HPDE6-E6E7 (cell line): ENCODE measurements around the gene NEO1.
A peak's percentile ranks its signal among the peaks of the same experiment; 100 is the strongest.

Experiments used
- DNase-seq: peaks from one replicate; pipeline ENCODE4 v3.0.0; 2011; ENCODE audit warnings: missing footprints; ENCODE audit errors: extremely low spot score

NEO1 gene

DNA sequence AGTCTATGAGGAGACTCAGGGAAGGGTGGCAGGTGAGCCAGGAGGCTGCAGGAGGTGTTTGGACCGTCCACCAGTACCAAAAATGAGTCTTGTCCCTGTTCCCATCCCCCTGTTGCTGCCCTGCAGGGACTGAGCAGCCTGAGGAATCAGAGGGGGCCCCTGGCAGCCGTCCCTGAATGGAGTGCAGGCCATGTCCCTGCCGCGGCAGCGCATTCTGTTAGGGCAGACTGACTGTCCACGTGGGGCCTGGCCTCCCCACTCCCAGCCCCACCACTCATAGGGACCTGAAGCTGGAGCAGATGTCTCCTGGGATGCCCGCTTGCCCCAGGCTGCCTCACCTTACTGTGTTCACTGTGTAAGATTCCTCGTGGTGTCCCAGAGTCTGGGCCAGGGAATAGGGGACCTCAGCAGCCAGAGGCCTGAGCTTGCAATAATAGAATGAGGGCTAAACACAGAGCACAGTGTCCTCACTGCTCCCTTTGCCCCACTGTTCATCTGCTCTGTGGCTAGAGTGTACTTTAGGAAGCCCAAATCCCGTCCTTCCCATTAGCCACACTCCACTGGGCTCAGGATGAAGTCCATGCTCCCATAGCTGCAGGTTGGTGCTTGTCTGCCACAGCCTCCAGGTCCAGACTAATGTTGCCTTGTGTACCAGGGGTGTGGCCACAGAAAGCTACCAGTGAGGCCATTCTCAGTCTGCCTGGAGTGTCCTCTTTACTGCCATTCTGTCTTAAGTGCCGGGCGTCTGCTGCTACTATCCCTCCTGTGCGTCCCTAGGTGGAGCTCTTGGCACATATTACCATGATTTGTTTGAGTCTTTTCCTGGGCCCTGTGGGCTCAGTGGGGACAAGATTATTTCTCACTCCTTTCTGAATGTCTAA, 253.3 kb downstream of the NEO1 start:
- DNase-seq: peak; percentile 58

DNA sequence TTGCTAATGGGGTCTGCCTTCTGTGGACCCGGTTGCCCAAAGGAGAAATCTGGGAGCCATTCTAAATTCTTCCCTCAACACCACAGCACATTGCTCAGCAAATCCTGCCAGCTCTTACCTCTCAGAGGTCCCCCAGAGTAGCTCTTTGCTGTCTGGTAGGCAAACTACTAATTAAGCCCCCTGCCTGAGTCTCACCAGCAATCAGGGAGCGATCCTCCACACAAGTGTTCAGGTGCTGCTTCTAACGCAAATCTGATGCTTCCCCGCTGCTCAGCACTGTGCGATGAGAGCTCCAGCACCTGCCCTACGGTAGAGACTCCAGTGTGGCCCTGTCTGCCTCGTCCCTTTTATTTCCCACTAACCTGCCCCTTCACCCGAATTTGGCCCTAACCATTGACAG, 256.0 kb downstream of the NEO1 start:
- DNase-seq: no peak

DNA sequence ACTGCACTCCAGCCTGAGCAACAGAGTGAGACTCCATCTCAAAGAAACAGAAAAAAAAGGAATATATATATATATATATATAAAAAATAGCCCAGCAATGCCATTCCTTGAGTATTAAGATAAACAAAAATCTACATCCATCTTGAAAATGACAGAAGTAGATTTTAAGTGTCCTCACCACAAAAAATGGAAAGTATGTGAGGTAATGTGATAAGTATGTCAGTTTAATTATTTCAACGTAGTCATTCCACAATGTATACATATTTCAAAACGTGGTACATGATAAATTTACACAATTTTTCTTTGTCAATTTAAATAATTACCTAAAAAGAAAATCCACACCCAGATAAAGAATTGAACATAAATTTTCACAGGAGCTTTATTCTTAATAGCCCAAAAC, 261.6 kb downstream of the NEO1 start:
- DNase-seq: no peak

DNA sequence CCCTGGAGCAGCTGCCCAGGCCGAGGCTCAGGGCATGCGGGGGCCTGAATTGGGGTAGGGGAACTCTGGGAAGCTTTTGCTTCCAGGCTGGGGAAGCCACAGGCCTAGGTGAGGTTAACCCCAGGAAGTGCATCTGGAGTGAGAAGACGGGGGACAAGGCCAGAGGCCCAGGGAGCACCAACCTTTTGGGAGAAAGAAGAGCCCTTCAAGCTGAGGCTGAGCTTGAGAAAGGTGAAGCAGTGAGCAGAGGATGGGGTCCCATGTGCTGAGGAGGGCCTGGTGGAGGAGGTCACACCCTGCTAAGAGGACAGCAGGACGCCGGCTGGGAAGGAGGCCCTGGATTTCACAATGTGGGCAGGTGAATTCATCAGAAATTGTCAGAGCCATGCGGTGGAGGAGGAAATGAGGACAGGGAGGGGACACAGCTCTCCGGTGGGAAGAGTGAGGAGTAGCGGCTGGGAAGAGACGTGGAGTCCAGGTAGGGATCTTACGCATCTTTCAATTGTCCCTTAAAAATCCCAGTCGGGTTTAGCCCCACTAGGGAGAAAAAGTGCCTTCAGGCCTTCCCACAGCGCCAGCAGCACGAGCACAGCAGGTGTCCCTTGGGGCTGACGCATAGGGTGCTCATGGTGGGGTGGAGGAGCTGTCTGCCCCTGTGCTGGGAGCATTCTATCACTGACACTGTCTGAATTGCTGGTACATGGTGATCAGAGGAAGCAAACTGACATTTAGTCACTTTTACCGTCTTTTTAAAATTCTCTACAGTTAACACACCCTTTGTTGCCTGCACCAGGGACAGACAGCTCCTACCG, 265.6 kb downstream of the NEO1 start:
- DNase-seq: no peak

DNA sequence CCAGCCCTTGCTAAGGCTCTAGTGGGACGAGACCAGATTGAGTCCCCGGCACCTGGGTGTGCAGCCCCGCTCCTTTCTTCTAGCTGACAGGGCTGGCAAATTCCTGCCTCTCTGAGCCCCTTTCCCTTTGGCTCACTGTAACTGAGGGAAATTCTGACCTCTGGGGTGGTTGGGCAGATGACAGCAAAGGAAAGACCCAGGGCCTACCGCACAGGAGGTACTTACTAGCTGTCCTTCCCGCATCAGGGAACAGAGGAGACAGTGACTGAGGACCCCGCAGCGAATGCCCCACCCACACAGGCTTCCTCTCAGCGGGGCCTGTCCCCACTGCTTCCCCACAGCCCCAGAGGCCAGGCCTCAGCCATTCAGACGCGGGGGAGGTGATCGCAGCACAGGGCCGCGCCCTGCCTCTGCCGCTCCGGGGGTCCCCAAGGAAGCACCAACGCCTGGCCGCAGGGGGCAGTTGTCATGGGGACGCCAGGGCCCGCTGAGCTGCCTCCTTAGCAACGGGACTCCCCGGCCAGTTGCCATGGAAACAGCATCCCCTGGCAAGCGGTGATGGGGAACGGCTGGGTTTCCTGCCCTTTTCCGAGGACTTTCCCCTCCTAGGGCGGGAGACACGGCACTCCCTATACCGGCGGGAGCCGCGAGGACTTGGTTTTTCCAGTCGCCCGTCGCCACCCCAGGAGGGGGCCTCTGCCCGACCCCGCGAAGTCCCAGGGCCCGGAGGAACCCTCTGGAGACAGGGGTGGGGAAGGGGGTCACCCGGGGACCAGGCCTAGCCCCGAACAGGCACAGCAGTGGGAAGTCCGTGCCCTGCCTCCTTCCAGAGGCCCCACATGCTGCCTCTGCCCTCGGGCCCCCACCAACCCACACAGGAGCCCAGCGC, 266.4 kb downstream of the NEO1 start:
- no peak for DNase-seq

DNA sequence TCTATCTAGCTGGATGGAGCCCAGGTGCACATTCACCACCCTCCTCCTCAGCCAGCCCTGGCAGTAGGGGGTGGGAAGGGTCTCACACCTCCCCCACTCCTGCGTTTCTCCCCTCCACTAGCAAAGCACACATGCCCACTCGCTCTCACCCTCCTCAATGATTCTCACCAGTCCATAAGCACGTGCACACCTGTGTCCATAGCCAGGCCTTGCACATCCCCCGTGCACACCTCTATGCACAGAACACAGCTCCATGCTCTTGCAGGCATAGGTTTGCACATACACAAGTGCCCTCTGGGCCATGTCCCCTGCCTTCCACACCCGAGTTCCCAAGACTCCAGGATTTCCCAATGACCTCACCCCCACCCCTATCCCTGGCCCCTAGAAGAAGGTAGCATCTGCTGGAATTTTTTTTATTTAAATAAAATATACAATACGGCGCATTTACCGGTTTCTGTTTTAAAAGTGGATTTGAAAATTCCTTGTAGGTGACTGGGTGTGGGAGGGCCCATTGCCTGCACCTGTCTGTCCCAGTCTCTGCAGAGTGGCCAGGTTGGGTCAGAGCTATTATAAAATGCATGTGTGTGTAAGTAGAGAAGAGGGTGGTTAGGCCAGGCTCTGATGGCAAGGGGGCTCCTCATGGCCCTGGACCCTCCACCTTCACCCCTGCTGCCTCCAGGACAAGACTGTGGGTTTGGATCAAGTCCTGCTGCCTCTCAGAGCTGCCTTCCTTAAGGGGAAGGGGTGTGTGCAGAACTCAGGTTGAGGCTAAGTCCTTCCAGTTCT, 267.4 kb downstream of the NEO1 start:
- DNase-seq: no peak

DNA sequence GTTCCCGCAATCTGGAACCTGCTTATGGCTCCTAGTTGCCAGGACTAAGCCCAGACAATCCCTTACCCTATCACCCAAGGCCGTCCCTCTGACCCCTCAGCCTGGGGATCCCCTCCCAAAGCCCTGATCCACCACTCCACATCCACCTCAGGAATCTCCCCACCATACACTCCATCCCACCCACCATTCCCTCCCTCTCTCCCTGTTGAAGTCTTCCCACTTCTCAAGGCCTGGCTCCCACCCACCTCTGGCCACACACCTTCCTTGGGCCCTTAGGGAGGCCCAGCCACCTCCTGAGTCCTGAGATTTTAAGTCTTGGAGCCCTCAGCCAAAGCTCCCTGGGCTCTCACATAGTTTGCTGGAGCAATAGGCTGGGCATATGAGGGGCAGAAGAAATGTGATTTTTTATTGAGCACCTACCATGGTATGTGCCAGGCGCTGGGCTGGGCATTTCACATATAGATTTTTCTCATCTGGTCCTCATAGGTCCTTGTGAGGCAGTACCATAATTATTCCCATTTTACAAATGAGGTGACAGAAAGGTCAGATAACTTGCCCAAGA, 268.4 kb downstream of the NEO1 start:
- DNase-seq: no peak

DNA sequence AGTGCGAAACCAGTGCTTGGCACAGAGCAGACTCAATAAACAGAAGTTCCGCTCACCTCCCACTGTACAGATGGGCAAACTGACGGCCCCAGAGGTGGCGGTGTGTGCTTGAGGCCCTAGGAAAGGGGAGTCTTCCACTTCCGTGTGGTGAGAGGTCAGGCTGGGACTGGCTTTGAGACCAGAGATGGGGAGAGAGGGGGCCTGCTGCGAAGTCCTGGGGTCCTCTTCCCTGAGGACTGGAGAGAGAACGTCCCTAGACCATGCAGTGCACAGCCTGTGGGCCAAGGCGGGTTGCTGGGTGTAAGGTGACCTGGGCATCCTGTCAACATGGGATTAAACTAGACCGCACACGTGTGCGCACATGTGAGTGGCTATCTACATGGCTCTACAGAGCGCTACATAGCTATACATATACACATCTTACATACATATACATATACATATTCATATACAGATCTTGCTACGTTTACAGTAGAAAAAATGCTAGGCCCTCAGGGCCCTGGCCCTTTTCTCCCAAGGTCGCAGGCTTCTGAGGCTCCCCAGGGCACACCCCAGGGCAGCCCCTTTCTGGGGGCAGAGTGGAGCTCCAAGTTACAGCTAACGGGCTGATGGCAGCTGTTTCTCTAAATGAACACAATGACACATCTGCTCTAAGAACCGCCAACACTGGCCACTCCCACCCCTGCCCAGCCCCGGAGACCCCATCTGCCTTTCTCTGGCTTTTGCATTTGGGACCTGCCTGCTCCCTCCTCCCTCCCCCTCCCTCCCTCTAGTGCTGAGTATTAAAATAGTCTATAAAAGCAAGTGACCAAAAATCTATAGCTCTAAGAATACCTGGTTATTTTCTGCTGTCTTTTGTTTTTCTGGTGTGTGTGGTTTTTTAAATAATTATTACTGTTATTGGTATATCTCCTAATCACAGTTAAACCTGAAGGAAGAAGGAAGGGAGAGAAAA, 269.5 kb downstream of the NEO1 start:
- DNase-seq: no peak

DNA sequence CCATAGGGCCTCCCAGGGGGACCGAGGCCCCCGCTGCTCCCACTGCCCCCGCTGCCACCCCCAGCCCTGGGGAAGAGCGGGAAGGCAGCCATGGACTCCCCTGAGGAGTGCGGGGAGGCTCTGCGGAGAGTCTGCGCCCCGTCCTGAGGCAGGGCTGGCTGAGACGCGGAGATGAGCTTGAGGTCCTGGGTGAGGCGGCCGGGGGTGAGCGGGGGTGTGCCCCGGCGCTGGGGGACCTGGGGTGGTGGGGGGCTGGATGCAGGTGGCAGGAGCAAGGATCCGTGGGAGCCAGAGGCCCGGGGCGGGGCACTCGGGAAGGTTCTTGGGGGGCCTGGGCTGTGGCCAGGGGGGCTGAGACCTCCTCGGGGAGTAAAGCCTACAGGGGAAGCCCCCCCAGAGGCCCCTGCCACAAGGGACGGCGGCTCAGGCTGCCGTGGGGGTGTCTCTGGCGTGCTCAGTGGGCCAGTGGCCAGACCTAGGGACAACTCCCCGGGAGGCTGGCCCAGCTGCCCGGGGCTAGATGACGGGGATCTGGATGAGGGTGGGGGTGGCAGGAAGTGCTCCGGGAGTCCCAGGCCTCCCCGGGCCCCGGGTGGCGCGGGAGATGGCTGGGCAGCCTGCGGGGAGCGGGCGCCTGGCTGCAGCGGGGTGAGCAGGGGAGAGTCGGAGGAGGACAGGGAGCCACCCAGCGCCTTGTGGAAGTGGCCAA, 270.6 kb downstream of the NEO1 start:
- DNase-seq: no peak

DNA sequence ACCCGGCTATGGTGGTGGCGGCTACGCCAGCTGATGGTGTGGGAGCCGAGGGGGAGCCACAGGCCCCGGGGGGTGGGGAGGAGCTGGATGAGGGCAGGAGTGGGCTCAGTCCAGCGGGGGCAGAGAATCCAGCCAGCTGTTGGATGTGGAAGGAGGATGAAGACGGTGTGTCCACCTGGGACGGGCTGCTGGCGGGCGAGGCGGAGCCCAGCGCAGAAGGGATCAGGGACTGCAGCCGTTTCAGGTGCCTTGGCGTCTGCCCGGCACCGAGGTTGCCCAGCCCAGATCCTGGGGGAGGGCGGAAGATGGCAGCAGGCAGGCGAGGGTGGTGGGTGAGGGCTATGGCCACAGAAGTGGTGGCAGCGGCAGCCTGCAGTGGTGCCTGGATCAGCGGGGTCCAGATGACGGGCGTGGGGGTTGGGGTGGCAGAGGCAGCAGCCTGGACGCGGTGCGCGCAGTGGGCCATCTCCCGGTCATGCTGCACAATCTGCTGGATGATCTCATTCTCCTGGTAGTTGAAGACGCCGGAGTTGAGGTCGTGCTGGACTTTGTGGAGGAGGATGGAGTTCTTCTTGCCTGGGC, 271.2 kb downstream of the NEO1 start:
- DNase-seq: no peak

DNA sequence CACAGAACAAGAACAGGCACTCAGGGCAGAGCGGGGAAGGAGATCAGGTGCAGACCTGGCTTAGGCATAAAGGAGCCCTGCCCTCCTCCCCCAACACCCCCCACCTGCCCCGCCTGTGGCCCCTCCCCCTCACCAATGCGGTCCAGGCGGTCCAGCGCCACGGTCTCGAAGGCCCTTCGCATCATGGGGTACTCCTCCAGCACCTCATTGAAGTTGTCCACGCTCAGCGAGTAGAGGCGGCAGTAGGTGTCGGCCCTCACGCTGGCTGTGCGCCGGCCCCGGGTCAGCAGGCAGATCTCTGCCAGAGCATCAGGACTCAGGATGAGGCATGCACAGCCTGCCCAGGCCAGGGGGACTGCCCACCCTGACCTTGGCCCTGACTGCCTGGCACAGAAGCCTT, 271.7 kb downstream of the NEO1 start:
- no peak for DNase-seq

DNA sequence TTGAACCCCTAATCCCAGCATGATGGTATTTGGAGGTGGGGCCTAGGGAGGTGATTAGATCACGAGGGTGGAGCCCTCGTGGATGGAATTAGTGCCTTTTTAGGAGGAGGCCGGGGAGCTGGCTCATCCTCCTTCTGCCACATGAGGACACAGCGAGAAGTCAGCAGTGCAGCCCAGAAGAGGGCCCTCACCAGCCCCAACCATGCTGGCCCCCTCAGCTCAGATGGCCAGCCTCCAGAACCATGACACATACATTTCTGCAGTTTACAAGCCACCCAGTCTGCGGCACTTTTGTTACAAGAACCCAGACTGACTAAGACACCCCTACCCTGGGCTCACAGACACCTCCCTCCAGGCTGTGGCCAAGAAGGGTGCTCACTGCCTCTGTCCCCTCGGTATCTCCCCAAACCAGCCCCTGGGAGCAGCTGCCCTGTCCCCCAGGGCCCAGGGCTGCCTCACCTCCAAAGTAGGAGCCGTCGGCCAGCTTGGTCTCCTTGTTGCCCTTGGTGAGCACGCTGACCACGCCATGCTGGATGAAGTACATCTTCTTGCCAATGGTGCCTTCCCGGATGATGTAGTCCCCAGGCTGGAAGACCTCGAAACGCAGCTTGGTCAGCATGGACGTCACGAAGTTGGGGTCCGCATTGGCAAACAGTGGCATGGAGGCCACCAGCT, 272.4 kb downstream of the NEO1 start:
- DNase-seq: no peak

DNA sequence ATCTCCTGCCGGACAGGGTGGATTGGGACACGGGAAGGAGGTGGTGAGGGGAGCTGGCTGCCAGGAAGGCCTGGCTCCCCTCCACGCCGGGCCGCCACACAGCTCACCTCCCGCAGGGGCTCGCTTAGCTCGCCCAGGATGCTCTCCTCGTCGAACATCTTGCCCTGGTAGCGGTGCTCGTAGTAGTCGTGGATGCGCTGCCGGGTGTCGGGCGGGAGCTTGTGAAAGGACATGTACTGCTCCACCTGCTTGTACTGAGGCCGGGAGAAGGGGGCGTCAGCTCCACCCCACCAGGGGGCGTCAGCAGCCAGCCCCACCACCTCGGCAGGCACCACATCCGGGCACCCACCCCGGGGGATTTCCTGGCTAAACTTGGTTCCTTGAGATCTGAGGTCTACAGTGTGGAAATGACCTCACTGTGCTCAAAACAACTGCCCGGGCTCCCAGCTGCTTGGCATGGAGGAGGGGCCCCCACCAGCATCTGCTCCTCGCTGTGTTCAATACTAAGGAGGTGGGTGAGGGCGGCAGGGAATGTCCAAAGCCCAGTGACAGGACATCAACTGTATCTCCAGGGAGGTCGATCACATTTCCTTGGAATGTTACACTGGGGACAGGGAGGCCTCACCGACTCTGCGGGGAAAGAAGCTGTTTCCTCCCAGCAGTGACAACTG, 273.1 kb downstream of the NEO1 start:
- no peak for DNase-seq

DNA sequence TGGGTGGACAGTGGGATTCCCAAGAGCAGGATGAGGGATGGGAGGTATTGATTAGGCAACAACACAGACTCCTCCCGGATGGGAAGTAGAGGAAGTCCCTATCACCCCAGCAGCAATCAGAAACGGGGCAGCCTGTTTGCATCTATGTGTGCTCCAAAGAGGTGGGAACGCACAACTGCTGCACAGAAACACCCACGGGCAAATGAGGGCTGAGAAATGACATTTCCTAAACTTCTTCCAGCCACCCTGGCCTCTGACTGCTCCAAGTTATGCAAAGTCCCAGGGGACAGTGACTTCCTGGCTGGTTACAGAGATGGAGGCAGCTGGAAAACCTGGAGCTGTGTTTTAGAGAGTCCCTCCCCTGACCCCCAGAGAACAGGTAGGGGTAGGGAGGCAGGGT, 273.9 kb downstream of the NEO1 start:
- no peak for DNase-seq

DNA sequence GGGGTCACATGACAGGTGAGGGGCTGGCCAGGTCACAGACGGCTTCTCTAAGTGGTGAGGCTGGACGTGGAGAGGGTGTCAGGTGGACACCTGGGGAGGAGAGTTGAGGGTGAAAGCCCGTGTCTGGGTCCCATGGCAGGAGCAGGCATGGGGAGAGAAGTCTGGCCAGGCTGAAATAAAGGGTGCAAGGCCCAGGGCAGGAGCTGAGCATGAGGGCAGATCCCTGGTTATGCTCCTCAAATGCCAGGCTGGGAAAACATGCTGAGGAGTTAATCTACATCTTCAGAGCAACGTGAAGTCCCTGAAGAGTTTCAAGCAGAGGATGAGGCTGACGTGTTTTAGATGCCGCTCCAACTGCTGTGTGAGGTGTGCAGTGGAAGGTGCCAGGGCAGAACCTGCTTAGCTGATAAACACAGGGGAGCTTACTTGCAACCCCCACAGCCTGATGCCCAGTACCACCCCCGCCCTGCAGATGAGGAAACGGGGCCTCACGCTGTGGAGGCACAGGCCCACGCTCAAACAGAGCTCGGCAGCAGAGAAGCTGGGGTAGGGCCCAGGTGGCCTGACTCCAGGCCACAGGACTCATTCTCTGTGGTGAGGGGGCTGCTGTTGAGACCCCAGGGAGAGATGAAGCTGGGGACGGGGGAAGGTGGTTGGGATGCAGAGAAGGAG, 276.0 kb downstream of the NEO1 start:
- no peak for DNase-seq

DNA sequence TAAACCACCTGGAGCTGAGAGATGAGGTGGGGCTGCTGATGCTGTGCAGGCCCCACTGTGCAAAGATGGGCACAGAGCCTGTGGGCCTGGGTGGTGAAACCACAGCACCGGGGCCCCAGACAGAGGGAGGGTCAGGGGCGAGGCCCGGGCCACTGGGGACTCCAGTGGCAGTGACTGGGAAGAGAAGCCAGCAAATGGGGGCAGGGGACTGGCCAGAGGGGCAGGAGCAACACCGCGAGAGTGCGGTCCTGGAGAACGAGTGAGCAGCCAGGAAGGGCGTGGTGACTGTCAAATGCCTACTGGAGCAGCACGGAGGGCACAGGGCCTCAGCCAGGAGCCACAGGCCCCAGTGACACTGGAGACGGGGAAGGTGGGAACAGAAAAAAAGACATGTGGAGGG, 276.7 kb downstream of the NEO1 start:
- no peak for DNase-seq
